Dendritic cell treated with granulocyte-macrophage colony-stimulating factor and Interleukin-4, amounts not matched to agents 40 ng/mL and 50 ng/mL, for 4 days (primary cell): ENCODE data around the gene DNPEP.
"Not testable (repeated sequence)": the region's sequence is repeated elsewhere in the genome, so short reads cannot be mapped to it uniquely, and the experiment has no call there.

ENCODE experiments used
- H3K27ac Mint-ChIP-seq: one replicate; pipeline ENCODE4 v1.8.0; 2022; ENCODE audit warnings: mild to moderate bottlenecking, mixed read lengths
- H3K27me3 Mint-ChIP-seq: one replicate; pipeline ENCODE4 v1.8.0; 2022; ENCODE audit warnings: mild to moderate bottlenecking, mixed read lengths
- H3K36me3 Mint-ChIP-seq: one replicate; pipeline ENCODE4 v1.8.0; 2022; ENCODE audit warnings: low read depth, mixed read lengths
- H3K4me1 Mint-ChIP-seq: one replicate; pipeline ENCODE4 v1.8.0; 2022; ENCODE audit warnings: low read depth, mixed read lengths
- H3K4me3 Mint-ChIP-seq: one replicate; pipeline ENCODE4 v1.8.0; 2022; ENCODE audit warnings: mild to moderate bottlenecking, moderate library complexity, mixed read lengths
- H3K9me3 Mint-ChIP-seq: one replicate; pipeline ENCODE4 v1.8.0; 2022; ENCODE audit warnings: mixed read lengths
- intact Hi-C: fragments of 100-400 bp; cut with micrococcal nuclease; formaldehyde crosslinking; loops from one replicate; pipeline ENCODE4 v1.15.0; 2022

The DNPEP gene

DNA sequence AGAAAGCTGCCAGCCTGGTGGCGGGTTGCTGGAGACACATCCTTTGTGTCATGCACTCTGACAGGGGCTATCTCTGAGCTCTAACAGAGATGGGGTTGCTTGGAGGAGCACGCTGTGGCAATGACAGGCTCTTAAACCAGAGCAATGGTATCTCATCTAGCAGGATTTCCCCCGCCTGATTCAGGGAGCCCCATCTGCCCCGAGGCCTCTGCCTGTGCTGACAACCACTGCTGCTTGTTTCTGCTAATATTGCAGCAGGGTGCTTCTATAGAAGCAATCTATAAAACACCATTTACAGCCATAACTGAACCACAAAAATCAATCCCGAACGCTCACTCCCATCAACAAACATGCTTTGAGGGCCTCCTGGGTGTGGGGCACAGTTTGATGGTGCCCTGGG is 12.8 kb upstream of the DNPEP start:
- Mint-ChIP-seq H3K9me3 (no peaks in the 10 kb centered on the region), H3K4me3 (no peak overlapping the region), H3K27ac (peak overlapping the region; percentile 99), H3K36me3 (peaks cover 14% of the 10 kb centered on the region), H3K4me1 (peaks cover 81% of the 10 kb centered on the region), H3K27me3 (peaks cover 13% of the 10 kb centered on the region)
- intact Hi-C loops = no loop called here

DNA sequence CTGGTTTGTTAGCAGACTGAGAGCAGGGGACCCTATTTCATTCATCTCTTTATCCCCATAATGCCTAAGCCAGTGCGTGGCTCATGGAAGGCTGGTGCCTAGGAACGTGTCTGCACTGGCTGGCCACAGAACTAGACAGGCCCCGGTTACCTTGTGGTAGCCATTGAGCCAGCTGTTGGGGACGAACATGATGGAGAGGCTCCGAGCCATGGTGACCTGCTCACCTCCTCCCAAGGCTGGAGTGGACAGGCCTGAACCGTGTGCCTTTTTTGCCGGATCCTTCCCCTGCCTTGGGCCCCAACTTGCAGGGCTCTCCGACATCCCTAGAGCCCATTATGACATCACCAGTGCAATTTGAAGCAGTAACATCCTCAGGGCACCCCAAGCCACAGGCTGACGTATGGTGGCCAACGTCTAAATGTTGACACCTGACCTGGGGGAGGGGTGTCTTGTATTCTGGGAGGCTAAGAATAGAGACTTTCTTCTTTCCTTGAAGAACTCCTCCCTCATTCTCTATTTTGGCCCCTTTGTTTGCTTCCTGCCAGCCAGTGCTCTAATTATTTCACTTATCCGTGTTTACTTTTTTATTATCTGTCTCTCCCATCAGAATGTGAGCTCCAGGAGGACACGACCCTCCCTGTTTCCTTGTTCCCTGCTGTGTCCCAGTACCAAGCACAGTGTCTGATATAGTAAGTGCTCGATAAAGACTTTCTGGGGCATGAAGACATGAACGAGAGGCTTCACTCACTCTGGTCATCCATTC is 12.2 kb upstream of the DNPEP start:
- peak overlapping the region; percentile 99 for H3K27ac Mint-ChIP-seq
- peaks cover 11% of the 10 kb centered on the region for H3K27me3 Mint-ChIP-seq
- H3K4me3 Mint-ChIP-seq = no peak overlapping the region
- peaks cover 14% of the 10 kb centered on the region for H3K36me3 Mint-ChIP-seq
- H3K9me3 Mint-ChIP-seq = no peaks in the 10 kb centered on the region
- peaks cover 83% of the 10 kb centered on the region for H3K4me1 Mint-ChIP-seq
- intact Hi-C loops = loop anchor here (5.0 kb wide), 1 partner anchor 197 kb away; the partner anchor contains the start of gene STK11IP

DNA sequence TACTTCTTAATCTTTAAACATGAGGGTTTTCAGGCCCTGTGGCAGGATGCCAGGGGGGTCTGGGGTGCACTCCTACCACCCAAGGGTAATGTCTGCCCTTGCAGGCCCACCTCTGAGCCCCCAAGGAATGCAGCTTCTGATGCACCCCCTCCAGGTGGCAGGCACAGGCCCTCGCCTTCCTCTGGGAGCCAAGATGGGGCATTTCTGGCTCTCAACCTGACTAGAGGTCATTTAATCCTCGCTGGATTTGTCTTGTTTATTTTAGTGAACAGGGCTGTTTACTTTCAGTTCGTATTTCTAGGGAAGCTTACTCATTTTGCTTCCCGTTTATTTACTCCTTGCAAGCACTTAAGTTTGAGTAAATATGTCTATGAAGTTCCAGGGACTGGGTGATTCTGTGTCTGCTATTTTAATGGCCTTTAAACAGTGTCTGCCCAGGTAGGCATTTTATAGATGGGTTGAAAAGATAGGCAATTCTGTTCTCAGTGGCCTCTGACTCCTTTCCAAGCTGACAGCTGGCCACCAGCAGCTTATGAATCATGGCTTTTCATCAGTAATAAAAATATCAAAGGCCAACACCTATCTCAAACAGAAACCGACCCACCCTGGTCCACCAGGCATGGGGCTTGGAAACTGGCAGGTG is 11.1 kb upstream of the DNPEP start:
- H3K36me3 Mint-ChIP-seq = peaks cover 19% of the 10 kb centered on the region
- H3K27me3 Mint-ChIP-seq = peaks cover 5% of the 10 kb centered on the region
- intact Hi-C loops = loop anchor here (1.0 to 5.0 kb wide), 2 partner anchors 11 to 198 kb away; partner anchors contain the start of gene STK11IP
- H3K27ac Mint-ChIP-seq = peak overlapping the region; percentile 99
- peaks cover 7% of the 10 kb centered on the region for H3K9me3 Mint-ChIP-seq
- H3K4me1 Mint-ChIP-seq = peaks cover 84% of the 10 kb centered on the region
- peak overlapping the region; percentile 37 for H3K4me3 Mint-ChIP-seq

DNA sequence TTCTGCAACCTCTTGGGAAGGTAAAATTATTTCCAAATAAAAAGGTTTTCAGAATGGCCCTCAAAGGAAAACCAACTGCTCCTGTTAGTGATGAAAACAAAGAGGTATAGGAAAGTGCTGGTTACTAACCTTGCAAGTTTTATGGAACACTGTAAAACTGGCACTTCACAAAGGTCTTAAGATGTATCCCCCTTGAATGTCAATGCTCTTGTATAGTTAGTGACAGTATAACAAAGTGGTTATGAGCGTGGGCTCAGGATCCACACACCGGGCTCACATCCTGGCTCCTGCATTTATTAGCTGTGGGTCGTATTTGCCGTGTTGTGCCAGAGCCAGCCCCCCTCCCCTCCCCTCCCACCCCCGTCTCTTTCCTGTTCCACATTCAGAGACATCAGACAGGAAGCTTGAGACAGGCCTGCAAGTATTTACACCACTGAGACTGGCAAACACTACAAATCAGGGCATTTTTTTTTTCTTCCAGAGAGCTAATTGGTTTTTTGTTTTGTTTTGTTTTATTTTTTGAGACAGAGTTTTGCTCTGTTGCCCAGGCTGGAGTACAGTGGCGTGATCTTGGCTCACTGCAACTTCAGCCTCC is 9.2 kb upstream of the DNPEP start:
- Mint-ChIP-seq H3K4me1 (peaks cover 68% of the 10 kb centered on the region), H3K4me3 (peak overlapping the region; percentile 39), H3K36me3 (peaks cover 22% of the 10 kb centered on the region), H3K9me3 (peaks cover 12% of the 10 kb centered on the region), H3K27me3 (peaks cover 10% of the 10 kb centered on the region), H3K27ac (peak overlapping the region; percentile 99)
- intact Hi-C loops = loop anchor here (5.0 kb wide), 1 partner anchor 200 kb away; the partner anchor contains the start of gene STK11IP

DNA sequence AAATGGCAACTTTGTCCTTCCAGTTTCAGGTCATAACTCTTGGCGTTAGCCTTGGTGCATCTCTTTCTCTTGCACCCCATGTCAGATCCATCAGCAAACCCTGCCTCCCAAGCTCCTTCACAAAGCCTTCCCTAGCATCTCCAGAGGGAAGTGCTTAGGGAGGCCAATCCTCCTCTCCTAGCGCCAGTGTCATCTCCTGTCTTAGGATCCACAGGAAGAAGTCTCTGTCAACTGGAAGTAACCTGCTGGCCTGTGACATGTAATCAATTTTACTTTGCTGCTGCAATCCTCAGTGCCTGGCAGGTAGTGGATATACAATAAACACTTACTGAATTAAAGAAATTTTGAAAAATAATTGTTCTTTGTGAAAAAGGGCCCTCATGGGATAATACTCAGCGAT is 7.9 kb upstream of the DNPEP start:
- intact Hi-C loops = loop anchor here (5.0 kb wide), 1 partner anchor 202 kb away; the partner anchor contains the start of gene STK11IP
- no peak overlapping the region for H3K4me3 Mint-ChIP-seq
- peaks cover 22% of the 10 kb centered on the region for H3K36me3 Mint-ChIP-seq
- peaks cover 10% of the 10 kb centered on the region for H3K27me3 Mint-ChIP-seq
- peak overlapping the region; percentile 9 for H3K27ac Mint-ChIP-seq
- H3K4me1 Mint-ChIP-seq = peaks cover 62% of the 10 kb centered on the region
- H3K9me3 Mint-ChIP-seq = peaks cover 12% of the 10 kb centered on the region

DNA sequence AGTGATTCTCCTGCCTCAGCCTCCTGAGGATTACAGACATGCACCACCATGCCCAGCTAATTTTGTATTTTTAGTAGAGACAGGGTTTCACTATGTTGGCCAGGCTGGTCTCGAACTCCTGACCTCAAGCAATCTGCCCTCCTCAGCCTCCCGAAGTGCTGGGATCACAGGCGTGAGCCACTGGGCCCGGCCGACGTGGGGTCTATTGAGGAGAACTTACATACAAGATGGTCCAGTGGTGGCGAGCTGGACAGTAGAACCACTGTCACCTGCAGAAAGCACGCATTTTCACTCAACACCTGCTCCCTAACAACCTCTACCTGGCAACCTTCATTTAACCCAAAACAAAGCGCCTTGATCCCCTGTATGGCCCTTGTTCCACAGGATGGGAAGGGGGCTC is 7.3 kb upstream of the DNPEP start:
- not testable (repeated sequence) for H3K27me3 Mint-ChIP-seq, H3K4me3 Mint-ChIP-seq
- intact Hi-C loops = loop anchor here (5.0 kb wide), 1 partner anchor 202 kb away; the partner anchor contains the start of gene STK11IP
- Mint-ChIP-seq H3K9me3 (peaks cover 12% of the 10 kb centered on the region), H3K36me3 (peaks cover 18% of the 10 kb centered on the region), H3K4me1 (peaks cover 56% of the 10 kb centered on the region), H3K27ac (peak overlapping the region; percentile 65)

DNA sequence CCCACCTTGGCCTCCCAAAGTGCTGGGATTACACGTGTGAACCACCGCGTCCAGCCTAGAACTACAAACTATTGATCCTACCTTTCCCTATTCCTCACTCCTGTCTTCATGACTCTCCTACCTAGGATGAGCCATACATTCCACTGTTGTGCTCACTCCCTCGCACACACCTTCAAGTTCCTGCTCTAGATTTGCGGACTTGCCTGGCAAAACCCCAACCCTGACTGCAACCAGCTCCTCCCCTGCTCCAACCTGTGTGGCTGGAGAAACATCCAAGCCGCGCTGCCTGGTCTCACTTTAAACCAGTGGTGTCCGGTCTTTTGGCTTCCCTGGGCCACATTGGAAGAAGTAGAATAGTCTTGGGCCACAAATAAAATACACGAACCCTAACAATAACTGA is 5.0 kb upstream of the DNPEP start:
- H3K27ac Mint-ChIP-seq = no peak overlapping the region
- peaks cover 16% of the 10 kb centered on the region for H3K36me3 Mint-ChIP-seq
- H3K4me3 Mint-ChIP-seq = no peak overlapping the region
- intact Hi-C loops = no loop called here
- peaks cover 12% of the 10 kb centered on the region for H3K9me3 Mint-ChIP-seq
- peaks cover 40% of the 10 kb centered on the region for H3K4me1 Mint-ChIP-seq
- H3K27me3 Mint-ChIP-seq = peaks cover 10% of the 10 kb centered on the region

DNA sequence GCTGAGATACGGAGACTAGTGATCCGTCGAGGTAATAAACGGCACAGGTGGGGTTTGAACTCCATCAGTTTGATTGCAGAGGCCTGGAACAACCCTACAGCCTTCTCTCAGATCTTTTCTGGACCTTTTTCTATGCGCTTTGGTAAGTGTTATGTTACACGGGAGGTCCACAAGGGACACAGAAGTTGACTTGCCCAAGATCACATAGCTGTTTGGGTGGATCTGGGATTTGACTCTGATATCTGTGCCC is 1.1 kb upstream of the DNPEP start:
- H3K36me3 Mint-ChIP-seq = peaks cover 42% of the 10 kb centered on the region
- peak overlapping the region; percentile 88 for H3K27ac Mint-ChIP-seq
- H3K9me3 Mint-ChIP-seq = peaks cover 5% of the 10 kb centered on the region
- H3K4me3 Mint-ChIP-seq = no peak overlapping the region
- peaks cover 7% of the 10 kb centered on the region for H3K27me3 Mint-ChIP-seq
- intact Hi-C loops = loop anchor here (1.0 to 10.0 kb wide), 4 partner anchors 9 to 214 kb away; partner anchors contain the start of genes CNPPD1, DNAJB2, GMPPA and RETREG2
- peaks cover 42% of the 10 kb centered on the region for H3K4me1 Mint-ChIP-seq

DNA sequence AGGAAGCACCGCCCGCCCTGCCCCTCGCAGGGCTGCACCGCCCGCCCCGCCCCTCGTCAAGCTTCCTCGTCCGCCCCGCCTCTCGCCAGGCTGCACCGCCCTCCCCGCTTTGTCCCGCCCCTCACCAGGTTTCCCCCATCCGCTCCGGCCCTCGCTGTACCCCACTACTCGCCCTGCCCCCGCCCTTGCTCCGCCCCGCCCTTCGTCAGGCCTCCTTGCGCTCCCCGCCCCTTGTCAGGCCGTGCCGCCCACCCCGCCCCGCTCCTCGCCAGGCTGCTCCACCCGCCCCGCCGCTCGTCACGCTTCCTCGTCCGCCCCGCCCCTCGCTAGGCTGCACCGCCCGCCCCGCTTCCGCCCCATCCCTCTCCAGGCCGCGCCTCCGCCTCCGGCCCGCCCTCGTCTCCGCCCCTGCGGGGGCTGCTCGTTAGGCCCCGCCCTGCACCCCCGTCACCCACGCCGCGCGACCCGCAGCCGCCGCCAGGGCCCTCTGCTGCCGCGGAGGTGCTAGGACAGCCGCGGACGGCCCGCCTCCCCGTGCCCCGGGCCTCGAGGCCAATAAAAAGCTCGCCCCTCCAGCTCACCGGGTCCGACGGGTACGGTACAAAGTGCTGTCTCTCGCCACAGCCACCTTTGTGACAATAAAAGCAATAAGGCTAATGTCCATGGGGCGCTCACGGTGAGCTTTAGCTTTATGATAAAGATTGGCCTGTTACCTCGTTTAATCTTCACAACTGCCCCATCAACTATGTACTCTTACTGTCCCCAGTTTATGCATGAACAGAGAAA is 602 bp upstream of the DNPEP start:
- intact Hi-C loops = loop anchor here (1.0 to 10.0 kb wide), 4 partner anchors 10 to 214 kb away; partner anchors contain the start of genes CNPPD1, DNAJB2, GMPPA and RETREG2
- peaks cover 44% of the 10 kb centered on the region for H3K36me3 Mint-ChIP-seq
- peaks cover 44% of the 10 kb centered on the region for H3K4me1 Mint-ChIP-seq
- no peaks in the 10 kb centered on the region for H3K9me3 Mint-ChIP-seq
- peaks cover 5% of the 10 kb centered on the region for H3K27me3 Mint-ChIP-seq
- peak overlapping the region; percentile 88 for H3K27ac Mint-ChIP-seq
- H3K4me3 Mint-ChIP-seq = peak overlapping the region; percentile 65

DNA sequence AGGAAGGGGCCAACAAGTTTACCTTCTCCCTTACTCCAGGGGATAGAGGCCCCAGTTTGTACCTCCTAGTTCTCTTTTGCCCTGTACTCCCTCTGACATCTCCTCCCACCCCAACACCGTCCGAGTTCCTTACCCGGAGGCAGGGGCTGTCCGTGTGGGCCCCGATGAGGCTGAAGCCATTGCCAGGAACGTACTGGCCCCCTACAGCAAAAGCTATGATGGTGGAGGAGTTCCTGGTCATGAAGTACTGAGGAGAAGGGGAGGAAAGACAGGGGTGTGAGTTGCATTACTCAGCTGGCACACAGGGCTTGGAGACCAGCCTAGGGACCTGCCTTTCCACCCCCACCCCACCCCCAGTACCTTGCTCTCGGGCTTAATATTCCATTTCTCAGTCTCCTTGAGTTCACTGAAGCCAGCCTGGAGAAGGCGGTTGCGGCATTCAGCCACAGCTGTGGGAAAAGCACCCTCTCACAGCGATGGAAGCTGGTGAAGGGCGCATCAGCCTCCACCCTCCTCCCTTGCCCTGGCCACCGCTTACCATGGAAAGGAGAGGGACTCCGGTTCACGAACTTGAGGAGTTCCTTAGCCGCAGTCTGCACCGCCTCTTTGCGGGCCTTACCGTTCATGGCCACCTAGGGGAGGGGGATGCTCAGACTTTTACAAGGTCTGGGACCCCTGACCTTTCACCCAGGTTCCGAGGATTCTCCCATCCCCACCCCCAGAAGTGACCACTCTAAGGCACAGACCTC is 1.0 kb downstream of the DNPEP start:
- peak overlapping the region; percentile 89 for H3K4me3 Mint-ChIP-seq
- peak overlapping the region; percentile 88 for H3K27ac Mint-ChIP-seq
- intact Hi-C loops = loop anchor here (5.0 to 10.0 kb wide), 2 partner anchors 109 to 212 kb away; partner anchors contain the start of genes CNPPD1, DNAJB2, RETREG2 and SLC23A3
- peaks cover 60% of the 10 kb centered on the region for H3K36me3 Mint-ChIP-seq
- no peaks in the 10 kb centered on the region for H3K27me3 Mint-ChIP-seq
- H3K9me3 Mint-ChIP-seq = no peaks in the 10 kb centered on the region
- peaks cover 54% of the 10 kb centered on the region for H3K4me1 Mint-ChIP-seq

DNA sequence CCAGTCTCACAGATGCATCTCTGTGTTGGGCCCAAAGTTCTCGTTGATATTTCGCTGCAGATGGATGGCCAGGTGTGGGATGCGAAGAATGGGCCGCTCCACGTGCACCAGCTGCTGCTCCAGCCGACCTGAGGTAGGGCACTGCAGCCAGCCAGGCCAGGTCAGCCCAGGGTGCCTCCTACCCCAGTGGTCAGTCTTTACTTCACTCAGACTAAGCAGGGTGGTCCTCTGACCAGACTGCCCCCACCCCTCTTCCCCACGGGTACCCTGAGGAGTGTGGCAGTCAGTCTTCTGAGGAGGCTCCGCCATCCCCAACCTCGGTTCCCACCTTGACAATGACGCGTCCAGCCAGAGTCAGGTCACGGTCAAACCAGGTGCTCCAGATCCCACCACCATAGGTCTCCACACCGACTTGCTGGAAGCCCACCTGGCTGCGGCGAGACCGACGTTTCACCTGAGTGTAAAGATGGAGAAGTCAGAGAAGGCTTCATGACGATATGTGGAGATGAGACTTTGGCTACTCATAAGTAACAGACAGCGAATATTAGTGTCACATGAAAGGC is 1.7 kb downstream of the DNPEP start:
- H3K4me1 Mint-ChIP-seq = peaks cover 58% of the 10 kb centered on the region
- H3K27ac Mint-ChIP-seq = no peak overlapping the region
- H3K9me3 Mint-ChIP-seq = no peaks in the 10 kb centered on the region
- peaks cover 67% of the 10 kb centered on the region for H3K36me3 Mint-ChIP-seq
- intact Hi-C loops = loop anchor here (5.0 to 10.0 kb wide), 2 partner anchors 109 to 211 kb away; partner anchors contain the start of genes CNPPD1, DNAJB2, RETREG2 and SLC23A3
- no peaks in the 10 kb centered on the region for H3K27me3 Mint-ChIP-seq
- peak overlapping the region; percentile 27 for H3K4me3 Mint-ChIP-seq

DNA sequence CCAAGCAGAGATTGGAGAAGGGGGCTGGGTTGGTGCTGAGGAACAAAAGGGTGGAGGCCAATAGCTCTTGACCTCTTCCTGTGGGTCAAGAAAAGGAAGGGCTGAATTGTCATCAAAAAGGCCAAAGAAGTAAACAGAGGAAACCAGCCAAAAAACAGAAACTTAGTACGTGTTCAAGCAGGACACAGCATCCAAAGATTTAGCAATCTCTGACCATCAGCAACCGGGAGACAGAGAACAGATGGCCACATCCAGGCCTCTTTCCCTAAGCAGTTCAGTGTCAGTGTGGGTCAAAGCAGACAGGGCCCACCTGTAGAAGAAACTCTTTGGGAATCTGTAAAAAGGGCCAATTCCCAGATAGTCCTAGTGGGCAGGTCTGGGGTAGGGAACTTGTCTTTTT is 2.9 kb downstream of the DNPEP start:
- H3K4me1 Mint-ChIP-seq = peaks cover 61% of the 10 kb centered on the region
- peaks cover 79% of the 10 kb centered on the region for H3K36me3 Mint-ChIP-seq
- H3K27ac Mint-ChIP-seq = no peak overlapping the region
- no peak overlapping the region for H3K4me3 Mint-ChIP-seq
- H3K9me3 Mint-ChIP-seq = no peaks in the 10 kb centered on the region
- intact Hi-C loops = loop anchor here (5.0 to 10.0 kb wide), 2 partner anchors 108 to 210 kb away; partner anchors contain the start of genes CNPPD1, DNAJB2, RETREG2 and SLC23A3
- H3K27me3 Mint-ChIP-seq = no peaks in the 10 kb centered on the region
